HFFc6 (cell line): ENCODE measurements around the gene AKR1C3. TPM values are rescaled to one million over a fixed set of nuclear protein-coding genes. Genes with fewer than 3 reads are reported as not detected.
A peak's percentile ranks its signal among the peaks of the same experiment; 100 is the strongest.
"Not testable (repeated sequence)": the region's sequence is repeated elsewhere in the genome, so short reads cannot be mapped to it uniquely, and the experiment has no call there.

Source experiments
- DNase-seq: peaks from one replicate; pipeline ENCODE4 v3.0.0-alpha.2; 2018
- H3K27ac Mint-ChIP-seq: 2 replicates; pipeline ENCODE4 v1.8.0; 2020; ENCODE audit warnings: mild to moderate bottlenecking, mixed read lengths
- H3K27me3 Mint-ChIP-seq: 2 replicates; pipeline ENCODE4 v1.8.0; 2021; ENCODE audit warnings: mild to moderate bottlenecking, moderate library complexity, mixed read lengths; ENCODE audit not compliant: insufficient read depth
- H3K36me3 Mint-ChIP-seq: 2 replicates; pipeline ENCODE4 v1.8.0; 2021; ENCODE audit warnings: low read depth, mixed read lengths
- H3K4me1 Mint-ChIP-seq: 2 replicates; pipeline ENCODE4 v1.8.0; 2020; ENCODE audit warnings: low read depth, mixed read lengths
- H3K4me3 Mint-ChIP-seq: 2 replicates; pipeline ENCODE4 v1.8.0; 2020; ENCODE audit warnings: mild to moderate bottlenecking, moderate library complexity, mixed read lengths
- H3K9me3 Mint-ChIP-seq: 2 replicates; pipeline ENCODE4 v1.8.0; 2020; ENCODE audit warnings: mild to moderate bottlenecking, mixed read lengths
- CTCF ChIP-seq: fragments of 200-600 bp; sonication (generic); IDR thresholded peaks from 2 replicates; pipeline ENCODE4 v1.5.0; 2021; ENCODE audit warnings: antibody characterized with exemption, mild to moderate bottlenecking
- long read RNA-seq: library from polyadenylated mRNA; unstranded; transcript quantifications from one replicate; pipeline ENCODE4 v2.0.0, GENCODE V29; 2019
- total RNA-seq, 6 experiments: library from RNA; stranded (reverse); fragmentation: NEBNext Ultra II Directional; extraction: Animal tissue kit (Norgen Biotek cat#: 25700); gene quantifications; 2 replicates in 1 of 6; 3 replicates in 5 of 6; pipeline ENCODE4 v1.2.3, GENCODE V29; 2021

Gene AKR1C3
- under 1 TPM in 4 of 6 experiments, not detected in 2; 0.28 to 0.84 (median 0.59) TPM for total RNA-seq
- long read RNA-seq = 0 reads

DNA sequence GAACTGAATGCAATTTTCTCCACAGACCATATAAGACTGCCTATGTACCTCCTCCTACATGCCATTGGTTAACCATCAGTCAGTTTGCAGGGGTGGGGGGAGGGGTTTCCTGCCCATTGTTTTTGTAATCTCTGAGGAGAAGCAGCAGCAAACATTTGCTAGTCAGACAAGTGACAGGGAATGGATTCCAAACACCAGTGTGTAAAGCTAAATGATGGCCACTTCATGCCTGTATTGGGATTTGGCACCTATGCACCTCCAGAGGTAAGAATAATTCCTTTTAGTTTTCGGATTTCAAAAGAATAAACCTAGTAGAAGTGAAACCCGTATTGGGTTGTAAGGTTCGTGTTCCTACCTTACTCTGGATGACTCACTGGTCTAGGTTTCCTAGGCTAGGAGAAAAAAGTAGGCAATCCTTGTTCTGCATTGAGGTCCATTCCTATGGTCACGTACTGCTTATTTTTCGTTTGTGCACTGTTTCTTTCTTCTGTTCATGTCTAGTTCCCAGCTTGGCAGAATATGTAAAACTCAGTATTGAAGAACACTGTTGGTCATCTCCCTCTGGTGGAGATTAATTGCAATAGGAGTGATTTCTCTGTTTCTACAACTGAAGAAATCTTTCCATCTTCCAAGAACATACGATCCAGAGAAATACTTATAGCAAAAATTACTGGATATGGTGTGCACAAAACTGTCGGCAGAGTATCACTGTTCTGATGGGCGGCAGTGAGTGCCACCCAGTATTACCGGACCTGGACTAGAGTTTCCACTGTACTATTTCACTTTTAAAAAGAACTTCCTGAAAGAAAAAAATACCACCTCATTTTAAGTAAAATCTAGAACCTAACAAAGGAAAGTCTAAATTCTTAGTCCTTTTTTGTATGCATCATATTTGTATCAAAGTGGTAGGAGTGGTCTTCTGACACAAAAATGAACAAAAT lies at the start of gene AKR1C3:
AKR1C3 (plus strand) TSS at position 150 of the 941 bp plus-strand sequence; CDS start at position 181, 31 bp downstream.
- Mint-ChIP-seq H3K4me3 (peak within 1 kb of the TSS; percentile 50; the same call in 1 of the 2 replicates), H3K4me1 (peaks cover 5% of the 10 kb centered on the region; the same call in 1 of the 2 replicates), H3K27me3 (peaks cover 13% of the 10 kb centered on the region), H3K27ac (no peak within 1 kb of the TSS), H3K36me3 (no peaks in the 10 kb centered on the region), H3K9me3 (no peaks in the 10 kb centered on the region)
- peak; percentile 83 for TF ChIP-seq CTCF
- DNase-seq = peak; percentile 59

DNA sequence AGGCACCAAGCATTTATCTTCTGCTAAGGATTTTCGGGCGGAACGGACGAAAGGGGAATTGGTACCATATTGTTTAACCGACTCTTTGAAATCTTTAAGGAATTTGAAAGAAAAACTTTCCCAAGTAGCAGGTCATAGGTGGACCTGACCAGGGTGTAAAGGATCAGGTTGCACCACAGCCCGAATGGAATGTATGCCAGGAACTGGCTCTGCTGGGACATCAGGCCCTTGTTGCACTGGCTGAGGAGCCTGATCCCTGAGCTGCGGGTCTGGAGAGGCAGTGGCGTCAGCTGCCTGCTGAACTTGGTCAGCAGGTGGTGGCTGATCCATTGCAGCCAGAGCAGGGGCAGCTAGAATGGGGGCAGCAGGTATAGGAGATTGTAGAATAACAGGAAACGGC lies 49.1 kb upstream of the AKR1C3 start:
- no peaks in the 10 kb centered on the region; the same call in 1 of the 2 replicates for H3K27me3 Mint-ChIP-seq
- H3K4me1 Mint-ChIP-seq = peaks cover 24% of the 10 kb centered on the region
- no peaks in the 10 kb centered on the region for H3K36me3 Mint-ChIP-seq
- no peak for TF ChIP-seq CTCF
- no peak for DNase-seq
- H3K9me3 Mint-ChIP-seq = peaks cover 10% of the 10 kb centered on the region; the same call in 1 of the 2 replicates
- no peak overlapping the region for H3K27ac Mint-ChIP-seq
- no peak overlapping the region for H3K4me3 Mint-ChIP-seq

- H3K4me1 Mint-ChIP-seq = peaks cover 15% of the 10 kb centered on the region
- TF ChIP-seq CTCF = no peak
- no peaks in the 10 kb centered on the region for H3K9me3 Mint-ChIP-seq
- no peak overlapping the region for H3K27ac Mint-ChIP-seq
- DNase-seq = no peak
- H3K4me3 Mint-ChIP-seq = no peak overlapping the region
- H3K27me3 Mint-ChIP-seq = no peaks in the 10 kb centered on the region; the same call in 1 of the 2 replicates
- no peaks in the 10 kb centered on the region for H3K36me3 Mint-ChIP-seq
These were observed 47.8 kb upstream of the AKR1C3 start for GRCh38 chr10:5046410-5046809.

GRCh38 chr10:5047055-5047454 lies 47.2 kb upstream of the AKR1C3 start:
- H3K36me3 Mint-ChIP-seq, DNase-seq, H3K4me1 Mint-ChIP-seq, H3K4me3 Mint-ChIP-seq, H3K27me3 Mint-ChIP-seq, H3K27ac Mint-ChIP-seq, H3K9me3 Mint-ChIP-seq: not testable (repeated sequence)

DNA sequence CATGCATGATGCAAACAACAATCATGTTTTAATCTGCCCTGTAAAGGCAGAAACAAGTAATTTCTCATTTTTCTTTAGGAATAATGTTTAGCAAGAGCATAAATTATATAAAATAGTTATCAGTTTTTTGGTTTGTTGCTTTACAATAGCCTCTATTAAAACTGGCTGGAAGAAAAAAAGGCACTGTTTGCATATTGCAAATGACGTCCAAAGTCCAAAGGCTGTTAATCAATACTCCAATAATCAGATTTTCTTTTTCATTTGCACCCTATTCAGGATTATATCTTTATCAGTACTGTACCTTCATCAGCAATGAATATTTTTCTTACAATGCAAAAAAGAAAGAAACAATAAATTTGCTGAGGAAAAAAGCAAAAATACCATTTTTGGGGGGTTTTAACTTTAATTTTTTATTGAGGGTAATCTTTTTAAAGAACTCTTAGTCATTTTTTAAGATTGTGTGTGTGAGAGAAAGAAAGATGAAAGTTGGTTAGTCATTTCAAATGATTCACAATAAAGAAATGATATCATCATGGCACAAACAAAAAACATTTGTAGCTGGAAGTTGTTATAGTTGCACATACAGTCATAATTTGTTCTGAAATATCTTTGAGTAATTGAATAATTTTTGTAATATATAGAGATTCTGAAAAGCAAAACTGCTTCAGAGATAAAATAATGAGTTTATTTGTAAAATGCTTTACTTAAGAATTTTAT lies 46.1 kb upstream of the AKR1C3 start:
- peak; percentile 15 for DNase-seq
- Mint-ChIP-seq H3K27me3 (no peaks in the 10 kb centered on the region; the same call in none of the 2 replicates), H3K4me3 (no peak overlapping the region), H3K27ac (no peak overlapping the region), H3K4me1 (peaks cover 9% of the 10 kb centered on the region), H3K9me3 (0 out of 2 replicates have a peak, but pooled peaks cover 3% of the 10 kb centered on the region), H3K36me3 (no peaks in the 10 kb centered on the region)
- no peak for TF ChIP-seq CTCF

GRCh38 chr10:5052951-5053500 lies 41.2 kb upstream of the AKR1C3 start:
- H3K27ac Mint-ChIP-seq, H3K4me3 Mint-ChIP-seq, H3K36me3 Mint-ChIP-seq, DNase-seq, H3K4me1 Mint-ChIP-seq, H3K27me3 Mint-ChIP-seq, H3K9me3 Mint-ChIP-seq: not testable (repeated sequence)

GRCh38 chr10:5054831-5055230 lies 39.4 kb upstream of the AKR1C3 start:
- not testable (repeated sequence) for H3K4me1 Mint-ChIP-seq, H3K9me3 Mint-ChIP-seq, H3K27ac Mint-ChIP-seq, H3K4me3 Mint-ChIP-seq, DNase-seq, H3K27me3 Mint-ChIP-seq, H3K36me3 Mint-ChIP-seq

DNA sequence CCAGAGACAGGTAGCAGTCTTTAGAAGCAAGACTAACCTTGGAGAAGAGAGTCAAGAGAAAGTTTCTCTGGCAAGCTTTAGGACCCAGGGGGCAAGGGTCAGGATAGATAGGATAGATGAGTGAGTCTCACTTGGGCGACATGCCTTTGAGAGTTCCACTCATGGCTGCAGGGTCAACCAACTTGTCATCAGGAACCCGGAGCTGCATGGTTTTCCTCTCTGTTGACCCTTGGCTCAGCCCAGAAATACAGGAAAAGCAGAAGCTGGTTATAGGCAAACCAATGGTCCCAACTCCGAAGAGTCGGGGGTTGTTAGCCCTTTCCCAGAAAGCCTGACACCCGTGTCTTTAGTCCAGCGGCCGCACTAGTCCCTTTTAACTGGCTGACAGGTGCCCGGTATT lies 34.9 kb upstream of the AKR1C3 start:
- not testable (repeated sequence) for H3K4me1 Mint-ChIP-seq, H3K27ac Mint-ChIP-seq, H3K36me3 Mint-ChIP-seq, H3K27me3 Mint-ChIP-seq, DNase-seq, H3K9me3 Mint-ChIP-seq, H3K4me3 Mint-ChIP-seq

- DNase-seq, H3K27ac Mint-ChIP-seq, H3K27me3 Mint-ChIP-seq, H3K4me3 Mint-ChIP-seq, H3K9me3 Mint-ChIP-seq, H3K36me3 Mint-ChIP-seq: not testable (repeated sequence)
- H3K4me1 Mint-ChIP-seq = peaks cover 16% of the 10 kb centered on the region
These were observed 33.4 kb upstream of the AKR1C3 start for GRCh38 chr10:5060791-5061190.
